ENCODE results near the gene HPS4. TPM values are rescaled to one million over a fixed set of nuclear protein-coding genes. Genes with fewer than 3 reads are reported as not detected.

Gene HPS4
- total RNA-seq, 1 experiment from 2014 or later, result 24.3 TPM

GRCh38 chr22:26466196-26466595, 17.4 kb downstream of the HPS4 start:
- no peak for DNase-seq (ENCODE audit: low spot score)

DNA sequence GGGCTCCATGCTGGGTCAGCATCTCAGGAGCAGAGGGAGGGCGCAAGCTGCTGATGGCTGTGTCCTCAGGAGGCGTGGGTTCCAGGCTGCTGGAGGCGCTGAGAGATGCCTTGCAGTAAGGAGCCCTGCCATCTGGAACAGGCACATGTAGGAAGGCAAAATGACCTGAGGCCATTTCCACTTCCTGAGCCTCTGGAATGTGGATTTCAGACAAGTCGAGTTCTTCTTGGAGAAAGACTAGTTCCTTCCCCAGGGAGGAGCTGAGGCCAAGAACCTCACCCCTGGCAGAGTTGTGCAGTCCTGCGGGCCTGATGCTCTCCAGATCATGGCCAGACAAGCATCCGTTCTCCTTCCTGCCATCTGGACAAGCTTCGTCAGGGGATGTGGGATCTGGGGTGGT, 19.3 kb downstream of the HPS4 start:
- no peak for DNase-seq (ENCODE audit: low spot score)

- DNase-seq (ENCODE audit: low spot score), result no peak
These were observed 19.9 kb downstream of the HPS4 start for GRCh38 chr22:26463688-26464087.

DNA sequence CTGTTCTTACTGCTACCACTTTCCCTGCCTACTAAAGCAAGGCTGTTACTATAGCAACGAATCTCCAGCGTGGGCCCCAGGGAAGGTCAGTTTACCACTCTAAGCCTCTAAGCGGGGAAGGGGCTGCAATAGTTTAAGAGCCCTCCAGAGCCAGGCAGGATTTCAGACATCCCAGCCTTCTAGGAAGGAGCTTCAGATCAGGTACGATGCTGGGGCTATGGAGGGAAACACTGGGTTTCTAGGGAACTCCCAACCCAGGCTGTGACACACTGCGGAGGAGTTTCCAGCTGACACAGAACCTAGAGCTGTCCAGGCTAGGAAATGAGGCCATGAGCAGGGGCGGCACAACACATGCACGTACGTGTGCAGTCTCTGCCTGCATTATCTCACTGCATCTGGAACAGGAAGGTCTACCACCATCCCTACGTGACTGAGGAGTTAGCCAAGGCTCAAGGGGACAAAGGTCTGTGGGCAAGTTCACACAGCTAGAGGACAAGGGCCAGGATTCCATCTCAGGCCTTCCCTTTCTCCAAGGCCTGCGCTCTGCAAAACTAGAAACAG, 20.4 kb downstream of the HPS4 start:
- no peak for DNase-seq (ENCODE audit: low spot score)

DNA sequence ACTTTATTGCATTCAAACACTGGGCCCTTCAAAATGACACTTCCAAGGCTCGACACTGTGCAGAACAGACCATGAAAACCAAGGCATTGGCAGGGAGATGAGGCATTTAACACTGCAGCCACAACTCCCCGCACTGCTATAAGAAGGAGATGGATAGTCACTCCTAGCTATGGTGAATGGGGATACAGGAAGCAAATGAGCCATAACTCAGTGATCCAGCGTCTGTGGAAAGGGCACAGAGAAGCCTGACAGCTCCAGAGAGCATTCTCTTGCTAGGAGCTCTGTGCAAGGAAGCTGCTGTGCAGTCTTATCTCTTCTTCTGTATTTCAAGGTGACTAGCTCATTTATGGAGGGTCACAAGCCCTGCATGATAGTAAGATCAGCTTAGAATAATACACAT, 20.9 kb downstream of the HPS4 start:
- no peak for DNase-seq (ENCODE audit: low spot score)

DNA sequence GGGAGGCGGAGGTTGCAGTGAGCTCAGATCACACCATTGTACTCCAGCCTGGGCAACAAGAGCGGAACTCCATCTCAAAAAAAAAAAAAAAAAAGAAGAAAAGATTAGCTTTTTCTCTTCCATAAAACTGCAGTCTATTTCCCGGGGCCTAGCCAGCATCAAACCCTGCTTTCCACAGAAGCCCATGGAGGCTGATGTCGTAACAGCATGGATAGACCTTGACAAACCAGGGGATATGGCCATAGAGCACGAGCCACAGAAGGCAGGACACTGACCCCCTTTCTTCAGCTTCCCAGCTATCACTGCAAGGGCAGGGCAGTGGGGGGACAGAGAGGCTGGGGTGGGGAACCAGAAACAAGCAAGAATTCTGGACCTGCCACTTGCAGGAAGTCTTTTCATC, 21.5 kb downstream of the HPS4 start:
- DNase-seq (ENCODE audit: low spot score), result no peak

DNA sequence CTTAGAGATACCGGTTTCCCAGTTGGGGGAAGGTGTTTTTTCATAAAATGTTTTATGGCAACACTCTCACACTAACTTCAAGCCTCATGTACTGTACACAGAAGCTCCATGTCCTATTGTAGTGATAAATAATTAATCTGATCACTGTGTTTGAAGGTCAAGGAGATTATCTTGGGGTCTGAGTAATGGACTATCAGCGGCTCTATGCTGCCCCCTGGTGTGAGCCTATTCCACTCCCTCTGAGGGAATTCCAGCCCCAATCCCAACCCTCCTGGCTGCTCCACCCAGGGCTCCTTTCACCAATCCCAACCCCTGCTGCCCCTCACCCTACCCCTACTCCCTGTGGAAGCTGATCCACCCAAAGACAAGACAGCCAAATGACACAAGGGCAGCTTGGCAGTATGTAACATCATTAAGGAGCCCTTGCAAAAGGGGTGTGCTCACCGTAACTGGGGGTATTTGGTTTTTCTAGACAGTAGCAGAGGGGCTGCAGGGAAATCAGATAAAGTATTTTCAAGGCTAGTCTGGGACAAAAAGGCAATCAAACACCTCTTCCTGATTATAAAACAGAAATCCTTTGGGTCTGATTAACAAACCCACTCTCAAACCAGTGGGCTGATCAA, 22.3 kb downstream of the HPS4 start:
- peak; percentile 51 for DNase-seq (ENCODE audit: low spot score)

DNA sequence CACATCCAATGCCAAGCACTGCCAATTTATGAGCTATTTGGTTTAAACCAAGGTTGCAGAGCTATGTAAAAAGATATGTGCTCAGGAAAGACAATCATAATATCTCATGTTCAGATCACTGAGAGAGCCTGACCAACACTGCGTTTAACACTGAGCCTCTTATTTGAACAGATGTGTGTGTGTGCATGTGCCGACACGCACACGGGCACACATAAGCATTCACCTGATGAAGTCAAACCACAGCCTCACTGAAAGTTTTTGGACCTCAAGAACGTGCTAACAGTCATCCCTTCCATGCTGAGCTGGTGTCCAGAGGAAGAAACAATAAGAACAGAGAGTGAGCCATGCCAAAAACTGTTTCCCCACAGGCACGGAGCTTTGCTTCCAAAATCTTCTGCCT, 23.4 kb downstream of the HPS4 start:
- no peak for DNase-seq (ENCODE audit: low spot score)

- DNase-seq (ENCODE audit: low spot score), result no peak
These were observed 25.8 kb downstream of the HPS4 start for GRCh38 chr22:26457661-26458272.

- DNase-seq (ENCODE audit: low spot score), result no peak
These were observed 29.6 kb downstream of the HPS4 start for GRCh38 chr22:26453812-26454500.

DNA sequence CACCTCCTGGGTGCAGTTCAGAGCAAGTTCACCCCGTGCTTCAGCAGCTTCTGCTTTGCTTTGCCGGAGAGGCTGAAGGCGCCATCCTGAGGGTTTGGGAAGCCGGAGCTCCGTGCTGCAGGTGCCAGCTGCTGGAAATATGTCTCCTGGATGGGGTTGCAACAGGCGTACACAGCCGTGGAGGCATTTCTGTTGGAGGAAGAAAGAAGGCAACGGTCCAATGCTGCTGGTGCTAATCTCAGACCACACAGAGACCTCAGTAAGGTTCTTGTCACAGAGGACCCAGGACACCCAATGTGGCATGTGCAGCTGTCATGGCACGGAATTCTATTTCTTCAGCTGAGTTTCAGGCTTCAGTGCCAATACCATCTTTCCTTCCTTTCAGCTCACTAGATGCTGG, 30.4 kb downstream of the HPS4 start:
- no peak for DNase-seq (ENCODE audit: low spot score)

- no peak for DNase-seq (ENCODE audit: low spot score)
These were observed 31.2 kb downstream of the HPS4 start for GRCh38 chr22:26452236-26453016.

- no peak for DNase-seq (ENCODE audit: low spot score)
These were observed 33.0 kb downstream of the HPS4 start for GRCh38 chr22:26450453-26451185.

- no peak for DNase-seq (ENCODE audit: low spot score)
These were observed 34.6 kb downstream of the HPS4 start for GRCh38 chr22:26448941-26449340.

DNA sequence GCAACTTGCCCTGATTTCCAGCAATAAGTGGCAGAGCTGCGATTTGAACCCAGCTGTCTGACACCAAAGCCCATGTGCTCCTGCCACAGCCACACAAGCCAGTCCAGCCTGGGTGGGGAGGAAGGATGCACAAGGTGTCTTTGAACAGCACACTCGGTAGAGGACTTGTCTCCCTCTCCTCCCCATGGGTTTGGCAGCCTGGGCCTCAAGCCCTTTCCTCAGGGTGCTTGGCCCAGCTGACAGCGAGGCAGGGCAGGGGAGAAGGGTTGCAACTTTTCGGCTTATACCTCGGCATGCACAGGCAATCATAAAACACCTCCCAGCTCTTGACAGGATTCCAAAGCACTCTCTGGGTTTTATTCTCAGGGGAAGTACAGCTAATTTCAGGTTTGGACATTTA, 35.2 kb downstream of the HPS4 start:
- DNase-seq (ENCODE audit: low spot score), result no peak

DNA sequence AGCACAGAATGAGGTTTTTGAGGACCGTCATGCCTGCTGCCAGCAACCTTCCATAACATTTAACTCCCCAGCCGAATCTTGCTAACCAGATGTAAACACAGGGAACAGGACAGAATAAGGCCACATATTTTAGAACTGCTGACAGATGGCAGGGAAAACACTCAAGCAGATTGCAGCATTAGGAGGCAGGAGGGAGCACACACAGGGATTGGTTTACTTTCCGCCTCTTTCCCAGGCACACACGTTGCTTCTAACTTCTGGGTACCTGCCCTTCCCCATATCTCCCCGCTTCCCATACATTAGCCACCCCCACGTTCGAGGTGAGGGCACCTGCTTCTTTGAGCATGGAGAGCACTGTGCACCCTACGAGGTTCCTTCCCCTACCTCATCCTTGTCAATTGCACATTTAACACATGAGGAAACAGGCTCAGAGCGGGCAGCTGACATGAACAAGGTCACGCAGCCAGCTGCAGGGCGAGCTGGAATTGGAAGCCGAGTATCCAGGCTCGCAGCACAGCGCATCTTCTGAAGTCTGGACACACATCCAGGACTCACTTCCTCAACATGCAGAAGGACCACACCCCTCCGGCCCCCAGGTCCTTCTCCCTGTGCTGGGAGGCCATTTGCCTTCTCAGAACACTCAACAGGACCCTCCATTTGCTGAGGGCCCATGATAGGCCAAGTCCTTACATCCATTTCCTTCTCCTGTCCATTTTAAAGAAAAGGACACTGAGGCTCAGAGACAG, 35.8 kb downstream of the HPS4 start:
- DNase-seq (ENCODE audit: low spot score), result no peak

- no peak for DNase-seq (ENCODE audit: low spot score)
These were observed 36.6 kb downstream of the HPS4 start for GRCh38 chr22:26446808-26447515.

DNA sequence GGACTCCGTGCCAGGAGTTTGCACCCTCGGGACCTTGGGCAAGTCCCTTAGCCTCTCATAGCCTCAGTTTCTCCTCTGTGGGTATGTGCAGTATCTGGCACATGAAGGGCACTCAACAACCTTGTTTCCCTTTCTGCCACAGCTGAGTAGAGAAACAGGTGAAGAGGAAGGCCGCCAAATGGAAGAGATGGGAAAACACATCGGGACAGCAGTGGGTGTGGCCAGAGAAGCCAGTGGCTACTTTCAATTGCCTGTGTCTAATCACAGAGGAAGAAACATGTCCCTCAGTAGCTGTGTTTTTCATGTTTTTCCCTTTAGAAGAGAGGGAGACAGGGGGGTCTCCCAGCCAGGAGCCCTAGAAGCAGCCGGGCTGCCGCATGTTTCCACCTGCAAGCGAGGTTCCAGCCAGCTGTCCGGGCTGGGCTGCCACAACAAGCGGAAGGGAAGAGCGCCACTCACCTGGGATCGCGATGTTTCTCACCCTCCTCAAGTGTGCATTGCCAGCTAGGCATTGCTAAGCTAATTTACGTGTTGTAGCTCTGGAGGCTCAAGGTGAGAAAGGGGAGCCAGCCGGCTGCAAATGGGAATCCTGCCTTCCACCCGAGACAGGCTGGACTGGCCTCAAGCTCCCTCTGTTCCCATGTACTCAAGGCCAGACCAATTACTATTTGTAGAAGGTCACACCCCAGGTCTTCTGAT, 37.9 kb downstream of the HPS4 start:
- no peak for DNase-seq (ENCODE audit: low spot score)

DNA sequence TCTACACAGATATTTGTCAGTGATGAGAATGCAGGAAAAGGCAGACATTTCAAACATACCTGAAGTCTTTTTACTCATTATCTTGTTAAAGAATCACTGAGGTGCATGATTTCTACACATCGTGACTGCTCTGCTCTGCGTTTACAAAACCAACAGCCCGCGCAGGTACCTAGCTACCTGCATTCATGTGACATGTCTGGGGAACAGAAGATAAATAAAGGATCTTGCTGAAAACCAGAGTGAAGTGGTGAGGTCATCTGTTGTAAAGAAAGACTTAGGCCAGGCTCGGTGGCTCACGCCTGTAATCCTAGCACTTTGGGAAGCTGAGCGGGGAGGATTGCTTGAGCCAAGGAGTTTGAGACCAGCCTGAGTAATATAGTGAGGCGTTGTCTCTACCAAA, 38.8 kb downstream of the HPS4 start:
- no peak for DNase-seq (ENCODE audit: low spot score)

All from HT-29 (cell line).